ENCODE data around the gene NINJ2.

GRCh38 chr12:586318-587071 lies 76.8 kb downstream of the NINJ2 start:
- TF ChIP-seq EZH2 (IDR thresholded peaks at IDR 0.05; ENCODE audit: borderline replicate concordance, low read length), result no peak
- TF ChIP-seq, protein P1, sequence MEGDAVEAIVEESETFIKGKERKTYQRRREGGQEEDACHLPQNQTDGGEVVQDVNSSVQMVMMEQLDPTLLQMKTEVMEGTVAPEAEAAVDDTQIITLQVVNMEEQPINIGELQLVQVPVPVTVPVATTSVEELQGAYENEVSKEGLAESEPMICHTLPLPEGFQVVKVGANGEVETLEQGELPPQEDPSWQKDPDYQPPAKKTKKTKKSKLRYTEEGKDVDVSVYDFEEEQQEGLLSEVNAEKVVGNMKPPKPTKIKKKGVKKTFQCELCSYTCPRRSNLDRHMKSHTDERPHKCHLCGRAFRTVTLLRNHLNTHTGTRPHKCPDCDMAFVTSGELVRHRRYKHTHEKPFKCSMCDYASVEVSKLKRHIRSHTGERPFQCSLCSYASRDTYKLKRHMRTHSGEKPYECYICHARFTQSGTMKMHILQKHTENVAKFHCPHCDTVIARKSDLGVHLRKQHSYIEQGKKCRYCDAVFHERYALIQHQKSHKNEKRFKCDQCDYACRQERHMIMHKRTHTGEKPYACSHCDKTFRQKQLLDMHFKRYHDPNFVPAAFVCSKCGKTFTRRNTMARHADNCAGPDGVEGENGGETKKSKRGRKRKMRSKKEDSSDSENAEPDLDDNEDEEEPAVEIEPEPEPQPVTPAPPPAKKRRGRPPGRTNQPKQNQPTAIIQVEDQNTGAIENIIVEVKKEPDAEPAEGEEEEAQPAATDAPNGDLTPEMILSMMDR (conservative IDR thresholded peaks at IDR 0.05 in 1 of 2, IDR thresholded peaks at IDR 0.05 in 1 of 2; ENCODE audit: extremely low read depth in 1 of 2, insufficient read depth in 1 of 2, low read depth in 1 of 2, low read length in 2 of 2), result no peak

Data from mammary epithelial cell (primary cell).